Neuronal stem cell (in vitro differentiated cells): Measurements from ENCODE around the gene SH3BP2.

Experiments
- DNase-seq: peaks from one replicate; pipeline ENCODE4 v3.0.0-alpha.2; 2013; ENCODE audit warnings: low spot score
- H2AFZ ChIP-seq: one replicate; pipeline ENCODE4 v1.6.1; 2013; ENCODE audit warnings: mild to moderate bottlenecking, low read length, inconsistent platforms
- H2AK5ac ChIP-seq: 2 replicates; pipeline ENCODE4 v1.6.1; 2013; ENCODE audit warnings: low read depth, mild to moderate bottlenecking, inconsistent platforms, low read length, moderate library complexity, mixed read lengths
- H2BK120ac ChIP-seq: 2 replicates; pipeline ENCODE4 v1.6.1; 2013; ENCODE audit warnings: low read depth, mild to moderate bottlenecking, inconsistent platforms, low read length, moderate library complexity, mixed read lengths
- H2BK12ac ChIP-seq: one replicate; pipeline ENCODE4 v1.6.1; 2013; ENCODE audit warnings: low read length, inconsistent platforms
- H2BK15ac ChIP-seq: 2 replicates; pipeline ENCODE4 v1.6.1; 2013; ENCODE audit warnings: mild to moderate bottlenecking, low read length, inconsistent platforms, mixed read lengths
- H2BK5ac ChIP-seq: one replicate; pipeline ENCODE4 v1.6.1; 2013; ENCODE audit warnings: inconsistent platforms, mild to moderate bottlenecking, low read length, moderate library complexity
- H3K14ac ChIP-seq: one replicate; pipeline ENCODE4 v1.6.1; 2013; ENCODE audit warnings: low read length, inconsistent platforms
- H3K18ac ChIP-seq: 2 replicates; pipeline ENCODE4 v1.6.1; 2013; ENCODE audit warnings: low read length, inconsistent platforms
- H3K23ac ChIP-seq: 2 replicates; pipeline ENCODE4 v1.6.1; 2013; ENCODE audit warnings: low read depth, mild to moderate bottlenecking, mixed read lengths, low read length, inconsistent platforms; ENCODE audit not compliant: poor library complexity
- H3K27ac ChIP-seq: replicated peaks from 3 replicates; pipeline ENCODE4 v1.5.1; 2013; ENCODE audit warnings: low read length, inconsistent platforms
- H3K27me3 ChIP-seq, 3 experiments: 2 replicates each; pipeline ENCODE4 v1.6.1; 2013; ENCODE audit warnings: low read length in 3 of 3, mild to moderate bottlenecking in 2 of 3, inconsistent platforms in 1 of 3, low read depth in 1 of 3, mixed read lengths in 1 of 3, moderate library complexity in 1 of 3; ENCODE audit not compliant: control insufficient read depth in 3 of 3, insufficient read depth in 3 of 3
- H3K36me3 ChIP-seq, 2 donors: replicated peaks in 1 of 2; 2 replicates each; pipeline ENCODE4 v1.6.1; 2013; ENCODE audit warnings: low read length in 2 of 2; ENCODE audit not compliant: control insufficient read depth in 2 of 2, insufficient read depth in 2 of 2
- H3K4ac ChIP-seq: 2 replicates; pipeline ENCODE4 v1.6.1; 2013; ENCODE audit warnings: inconsistent platforms, mild to moderate bottlenecking, low read length, moderate library complexity
- H3K4me1 ChIP-seq, 2 donors: 1 replicate in 1 of 2; 2 replicates in 1 of 2; pipeline ENCODE4 v1.6.1; 2013; ENCODE audit warnings: low read length in 2 of 2, low read depth in 1 of 2; ENCODE audit not compliant: control insufficient read depth in 2 of 2, insufficient read depth in 1 of 2
- H3K4me2 ChIP-seq: one replicate; pipeline ENCODE4 v1.6.1; 2013; ENCODE audit warnings: mild to moderate bottlenecking, low read length, inconsistent platforms; ENCODE audit not compliant: insufficient read depth, poor library complexity, severe bottlenecking
- H3K4me3 ChIP-seq, 2 donors: 2 replicates each; pipeline ENCODE4 v1.5.1; 2013; ENCODE audit warnings: low read length in 2 of 2, mild to moderate bottlenecking in 2 of 2, inconsistent platforms in 1 of 2, moderate library complexity in 1 of 2
- H3K79me1 ChIP-seq: one replicate; pipeline ENCODE4 v1.6.1; 2013; ENCODE audit warnings: low read depth, mild to moderate bottlenecking, inconsistent platforms, low read length, moderate library complexity
- H3K9ac ChIP-seq: one replicate; pipeline ENCODE4 v1.6.1; 2013; ENCODE audit warnings: mild to moderate bottlenecking, low read depth, low read length, inconsistent platforms; ENCODE audit not compliant: poor library complexity
- H3K9me3 ChIP-seq, 2 donors: replicated peaks in 1 of 2; 2 replicates each; pipeline versions ENCODE3 to v1.6.1; 2013; ENCODE audit warnings: low read length in 2 of 2, mild to moderate bottlenecking in 2 of 2, inconsistent platforms in 1 of 2, low read depth in 1 of 2, mixed read lengths in 1 of 2, moderate library complexity in 1 of 2; ENCODE audit not compliant: control insufficient read depth in 2 of 2, insufficient read depth in 1 of 2
- H4K8ac ChIP-seq: one replicate; pipeline ENCODE4 v1.6.1; 2013; ENCODE audit warnings: low read depth, mild to moderate bottlenecking, inconsistent platforms, low read length, moderate library complexity
- H4K91ac ChIP-seq: one replicate; pipeline ENCODE4 v1.6.1; 2013; ENCODE audit warnings: low read length, low read depth, mild to moderate bottlenecking, inconsistent platforms; ENCODE audit not compliant: poor library complexity
- WGBS, 2 donors: extraction: QIAGEN DNeasy Blood & Tissue Kit; methylation state at CpG; one replicate each; pipeline ENCODE4 v1.1.7; 2013; ENCODE audit warnings: missing lambda C conversion rate in 2 of 2, mixed read lengths in 1 of 2; ENCODE audit not compliant: insufficient read length in 2 of 2, insufficient replicate concordance in 1 of 2; ENCODE audit errors: extremely low coverage in 2 of 2; 5-methylcytosine and 5-hydroxymethylcytosine counted together

The SH3BP2 gene

DNA sequence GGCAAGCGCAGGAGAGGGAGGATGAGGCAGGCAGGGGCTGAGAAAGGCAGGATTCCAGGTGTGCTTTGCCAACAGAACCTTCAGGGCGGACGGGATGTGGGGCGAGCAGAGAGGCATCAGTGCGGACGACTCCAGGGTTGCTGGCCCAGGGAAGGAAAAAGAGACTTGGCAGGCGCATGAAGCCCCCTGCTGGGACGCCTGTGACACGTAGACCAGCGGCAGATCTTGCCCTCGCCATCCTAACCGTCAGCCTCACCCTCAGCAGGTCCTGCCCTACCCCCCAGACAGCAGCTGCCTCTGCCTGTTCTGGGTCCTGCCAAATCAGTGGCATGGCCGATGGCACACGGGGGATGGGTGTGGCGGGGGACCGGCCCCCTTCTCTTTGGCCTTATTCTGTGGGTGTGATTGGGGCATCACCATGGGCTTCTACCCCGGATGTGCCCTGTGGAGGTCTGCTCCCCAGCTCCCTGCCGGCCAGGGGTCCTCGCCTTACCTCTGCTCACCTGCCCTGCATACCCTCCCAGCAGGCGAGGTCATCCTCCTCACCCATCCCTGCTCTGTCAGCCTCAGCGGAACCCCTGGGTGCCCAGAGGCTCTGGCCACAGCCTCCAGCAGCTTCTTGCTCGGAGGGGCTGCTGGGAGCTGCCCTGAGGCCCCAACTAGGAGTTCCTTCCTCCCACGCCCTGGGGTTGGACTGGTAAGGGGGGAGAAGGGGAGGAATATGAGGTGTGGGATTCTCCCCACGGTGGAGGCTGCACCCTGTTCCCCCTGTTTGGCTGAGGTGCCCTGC lies 2.9 kb upstream of the SH3BP2 start:
- Histone ChIP-seq H3K79me1 (no peaks in the 10 kb centered on the region), H2BK120ac (peak overlapping the region; percentile 66), H3K27me3 (peaks cover 3 to 52% (median 16%) of the 10 kb centered on the region in 3 experiments), H3K4me1 (peaks cover 7 to 16% of the 10 kb centered on the region in 2 donors), H3K23ac (peak overlapping the region; percentile 34), H4K8ac (no peak overlapping the region), H3K4me2 (no peak overlapping the region), H2BK5ac (no peak overlapping the region), H3K4ac (peak overlapping the region; percentile 56), H3K4me3 (peak overlapping the region in 1 of 2 donors; percentile 54), H4K91ac (no peak overlapping the region), H3K18ac (no peak overlapping the region), H3K14ac (peak overlapping the region; percentile 47), H2BK15ac (peak overlapping the region; percentile 83), H3K27ac (no peak overlapping the region), H2AFZ (no peak overlapping the region), H2AK5ac (peak overlapping the region; percentile 89), H2BK12ac (no peak overlapping the region), H3K36me3 (no peaks in the 10 kb centered on the region), H3K9me3 (no peaks in the 10 kb centered on the region), H3K9ac (peak overlapping the region; percentile 34)
- WGBS, 2 donors = no CpG with 5 or more reads among the region's 24 CpGs
- no peak for DNase-seq

DNA sequence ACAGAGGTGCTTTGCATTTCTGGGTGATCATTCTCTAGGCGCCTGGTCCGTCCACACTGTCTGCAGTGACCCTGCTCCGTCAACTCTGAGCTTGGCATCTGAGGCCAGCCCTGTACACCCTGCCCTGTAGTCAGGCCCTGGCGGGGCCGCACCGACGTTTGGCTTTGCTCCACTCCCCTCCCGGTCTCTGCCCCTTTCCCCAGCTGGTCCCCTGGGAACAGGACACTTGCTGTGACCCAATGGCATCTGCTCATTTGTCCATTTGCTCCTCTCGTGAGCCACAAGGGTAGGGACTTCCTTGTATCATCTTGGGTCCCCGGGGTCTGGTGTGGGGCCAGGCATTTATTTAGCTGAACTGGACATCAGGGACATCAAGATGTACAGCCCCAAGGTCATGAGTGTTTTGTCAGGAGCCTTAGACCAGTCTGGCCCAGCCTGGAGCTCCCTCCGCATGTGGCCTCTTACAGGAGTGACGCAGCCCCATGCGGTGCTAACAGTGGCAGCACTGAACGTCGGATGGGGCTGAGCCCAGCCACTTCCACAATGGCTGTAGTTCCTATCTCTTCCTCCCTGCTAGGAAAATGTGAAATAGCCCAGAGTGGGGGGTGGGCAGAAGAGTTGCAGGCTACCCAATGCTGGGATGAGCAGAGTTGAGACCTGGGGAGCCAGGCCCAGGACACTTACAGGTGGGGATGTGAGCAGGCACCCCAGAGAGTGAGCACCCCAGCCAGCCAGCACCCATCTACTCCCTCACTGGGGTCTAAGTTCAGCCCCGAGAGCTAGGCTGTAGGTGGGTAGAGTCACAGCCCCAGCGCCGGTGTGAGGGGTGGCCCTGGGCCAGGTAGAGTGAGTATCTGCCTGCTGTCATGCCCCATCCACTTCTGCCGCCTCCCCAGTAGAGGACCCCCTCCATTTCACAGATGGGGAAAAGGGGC lies 2.0 kb upstream of the SH3BP2 start:
- peak overlapping the region; percentile 66 for H2BK120ac ChIP-seq
- no CpG with 5 or more reads among the region's 19 CpGs for WGBS, 2 donors
- peaks cover 7 to 18% of the 10 kb centered on the region in 2 donors for H3K4me1 ChIP-seq
- H3K9me3 ChIP-seq = no peaks in the 10 kb centered on the region
- no peaks in the 10 kb centered on the region for H3K36me3 ChIP-seq
- H3K79me1 ChIP-seq = no peaks in the 10 kb centered on the region
- no peak overlapping the region for H3K27ac ChIP-seq
- no peak overlapping the region for H3K4ac ChIP-seq
- no peak overlapping the region for H3K23ac ChIP-seq
- H3K4me2 ChIP-seq = no peak overlapping the region
- H3K4me3 ChIP-seq = no peak overlapping the region
- no peak overlapping the region for H4K91ac ChIP-seq
- H3K9ac ChIP-seq = no peak overlapping the region
- peak overlapping the region; percentile 75 for H3K14ac ChIP-seq
- H3K27me3 ChIP-seq = peaks cover 3 to 54% (median 16%) of the 10 kb centered on the region in 3 experiments
- H2BK15ac ChIP-seq = peak overlapping the region; percentile 83
- no peak for DNase-seq
- peak overlapping the region; percentile 35 for H2AFZ ChIP-seq
- no peak overlapping the region for H4K8ac ChIP-seq
- H2AK5ac ChIP-seq = peak overlapping the region; percentile 58
- H2BK12ac ChIP-seq = no peak overlapping the region
- H3K18ac ChIP-seq = peak overlapping the region; percentile 18
- H2BK5ac ChIP-seq = no peak overlapping the region

DNA sequence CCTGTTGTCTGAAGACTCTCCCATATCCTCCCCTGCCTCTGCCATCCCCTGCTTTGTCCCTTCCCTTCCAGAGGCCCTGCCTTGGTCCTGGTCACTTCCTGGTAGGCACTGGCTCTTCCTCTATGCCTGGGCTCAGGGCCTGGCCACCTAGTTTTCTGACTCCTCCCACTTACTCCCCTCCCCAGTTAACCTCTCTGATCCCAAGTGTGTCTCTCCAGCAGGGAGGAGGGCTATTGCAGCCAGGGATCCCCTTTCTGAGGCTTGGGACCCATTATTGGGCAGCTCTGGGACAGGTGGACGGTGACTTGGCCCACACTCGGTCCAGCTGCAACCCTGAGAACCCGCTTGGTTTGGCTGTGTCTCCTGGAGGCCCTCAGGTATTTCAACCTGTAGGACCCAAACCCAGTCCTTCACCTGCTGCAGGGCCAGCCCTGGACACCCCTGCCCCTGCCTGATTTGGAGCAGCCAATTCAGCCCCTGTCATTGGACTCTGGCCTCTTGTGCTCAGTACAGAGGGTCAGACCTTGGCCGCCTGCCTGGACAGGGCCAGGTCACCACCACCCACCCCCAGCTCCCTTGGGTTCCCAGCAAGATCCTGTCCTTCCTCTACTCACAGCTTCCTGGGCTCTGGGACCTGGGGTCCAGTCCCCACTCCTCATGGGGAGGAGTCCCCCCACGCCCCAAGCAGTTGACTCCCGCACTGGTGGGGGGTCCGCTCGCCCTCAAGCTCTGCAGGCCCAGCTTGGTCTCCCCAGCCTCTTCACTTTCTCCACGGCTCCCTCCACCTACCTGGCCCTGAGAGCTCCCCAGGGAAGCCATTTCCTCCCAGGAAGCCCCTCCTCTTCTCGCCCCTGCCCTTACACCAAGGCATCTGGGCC lies 1.1 kb upstream of the SH3BP2 start:
- H2BK12ac ChIP-seq = no peak overlapping the region
- DNase-seq = no peak
- peak overlapping the region; percentile 28 for H2BK120ac ChIP-seq
- peak overlapping the region; percentile 75 for H3K14ac ChIP-seq
- no peak overlapping the region for H4K8ac ChIP-seq
- H2AK5ac ChIP-seq = peak overlapping the region; percentile 100
- peak overlapping the region; percentile 55 for H3K23ac ChIP-seq
- peak overlapping the region; percentile 59 for H3K18ac ChIP-seq
- H3K9me3 ChIP-seq = no peaks in the 10 kb centered on the region
- no CpG with 5 or more reads among the region's 10 CpGs for WGBS, 2 donors
- no peaks in the 10 kb centered on the region for H3K79me1 ChIP-seq
- no peak overlapping the region for H3K4ac ChIP-seq
- peaks cover 3 to 54% (median 16%) of the 10 kb centered on the region in 3 experiments for H3K27me3 ChIP-seq
- H2BK5ac ChIP-seq = peak overlapping the region; percentile 55
- H3K9ac ChIP-seq = no peak overlapping the region
- H2AFZ ChIP-seq = peak overlapping the region; percentile 35
- H3K4me3 ChIP-seq = no peak overlapping the region
- no peak overlapping the region for H4K91ac ChIP-seq
- H2BK15ac ChIP-seq = peak overlapping the region; percentile 69
- no peak overlapping the region for H3K27ac ChIP-seq
- peaks cover 7 to 22% of the 10 kb centered on the region in 2 donors for H3K4me1 ChIP-seq
- no peaks in the 10 kb centered on the region for H3K36me3 ChIP-seq
- no peak overlapping the region for H3K4me2 ChIP-seq
